HG02852 (cell line): ENCODE measurements around the gene PLA2G4A.

ENCODE experiments used
- ATAC-seq: cut with Tn5 transposase; IDR thresholded peaks from one replicate; pipeline ENCODE4 v1.9.1; 2021; ENCODE audit warnings: mild to moderate bottlenecking, moderate library complexity; ENCODE audit not compliant: unreplicated experiment

PLA2G4A gene

GRCh38 chr1:187013582-187014200 lies 184.9 kb downstream of the PLA2G4A start:
- no peak for ATAC-seq

GRCh38 chr1:187018291-187018690 lies 189.5 kb downstream of the PLA2G4A start:
- no peak for ATAC-seq

DNA sequence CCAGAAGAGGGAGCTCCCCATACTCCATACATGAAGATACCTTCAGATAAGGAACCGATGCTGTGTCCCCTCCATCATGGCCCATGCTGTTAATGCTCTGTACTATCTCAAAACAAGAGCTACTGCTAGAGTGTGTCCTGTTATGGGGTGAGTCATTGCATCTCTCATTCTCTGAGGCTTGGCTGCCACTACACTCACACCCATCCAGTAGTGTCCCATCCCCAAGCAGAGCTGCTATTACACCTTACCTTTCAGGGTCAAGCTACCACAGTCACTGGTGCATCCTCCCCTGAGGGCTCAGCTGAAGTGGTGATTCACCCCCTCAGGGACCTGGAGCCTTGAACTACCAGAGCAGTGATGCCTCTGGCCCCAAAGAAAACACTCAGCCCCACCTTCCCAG lies 198.5 kb downstream of the PLA2G4A start:
- no peak for ATAC-seq

- peak; percentile 74 for ATAC-seq
Measured at GRCh38 chr1:187032316-187032981, 203.7 kb downstream of the PLA2G4A start.

- peak; percentile 29 for ATAC-seq
Measured at GRCh38 chr1:187032982-187033692, 204.4 kb downstream of the PLA2G4A start.

DNA sequence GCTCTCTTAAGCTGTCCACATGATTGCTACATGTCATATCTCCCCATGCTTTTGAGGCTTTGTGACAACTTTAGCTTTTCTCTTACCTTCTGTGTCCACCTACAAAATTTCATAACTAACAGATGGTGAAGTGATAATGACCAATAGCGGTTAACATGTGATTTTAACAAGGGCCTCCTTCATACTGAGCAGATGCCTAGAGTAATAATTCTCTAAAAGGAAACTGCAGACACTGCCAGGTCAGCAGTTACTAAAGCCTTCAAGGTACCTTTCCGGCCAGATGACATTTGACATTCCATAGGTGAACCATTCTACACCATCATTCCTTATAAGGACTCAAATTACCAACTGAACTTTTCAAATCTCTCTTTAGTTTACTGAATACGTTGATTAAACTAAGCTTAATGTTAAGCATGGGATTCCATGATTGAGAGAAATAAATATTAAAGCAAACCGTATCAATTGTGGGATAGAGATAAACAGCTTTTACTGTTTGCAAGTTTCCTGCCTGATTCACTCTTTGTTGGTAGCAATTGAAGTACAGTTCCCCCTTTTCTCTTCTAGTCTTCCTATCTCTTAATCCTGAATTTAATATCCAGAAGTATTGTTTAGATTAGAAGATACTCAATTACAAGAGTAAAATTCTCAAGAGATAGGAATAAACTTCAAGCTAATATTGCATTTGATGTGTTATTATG lies 205.1 kb downstream of the PLA2G4A start:
- ATAC-seq = no peak

DNA sequence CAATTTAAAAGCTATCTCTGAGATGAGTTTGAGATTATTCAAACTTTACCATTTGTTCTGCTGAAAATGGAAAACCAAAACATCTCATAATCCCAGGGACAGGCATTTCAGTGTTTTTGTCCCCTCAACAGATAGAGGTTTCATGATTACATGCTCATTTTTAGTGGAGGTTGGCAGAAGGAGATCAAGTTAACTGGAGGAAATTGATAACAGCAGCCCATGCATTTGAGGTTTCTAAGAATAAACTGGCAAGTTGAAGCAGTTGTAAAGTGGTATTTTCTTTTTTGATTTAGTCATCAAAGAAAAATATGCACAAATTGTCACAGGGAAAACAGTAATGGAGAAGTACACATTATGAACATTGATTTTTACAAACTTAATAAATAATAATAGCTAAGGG lies 205.8 kb downstream of the PLA2G4A start:
- ATAC-seq = no peak

DNA sequence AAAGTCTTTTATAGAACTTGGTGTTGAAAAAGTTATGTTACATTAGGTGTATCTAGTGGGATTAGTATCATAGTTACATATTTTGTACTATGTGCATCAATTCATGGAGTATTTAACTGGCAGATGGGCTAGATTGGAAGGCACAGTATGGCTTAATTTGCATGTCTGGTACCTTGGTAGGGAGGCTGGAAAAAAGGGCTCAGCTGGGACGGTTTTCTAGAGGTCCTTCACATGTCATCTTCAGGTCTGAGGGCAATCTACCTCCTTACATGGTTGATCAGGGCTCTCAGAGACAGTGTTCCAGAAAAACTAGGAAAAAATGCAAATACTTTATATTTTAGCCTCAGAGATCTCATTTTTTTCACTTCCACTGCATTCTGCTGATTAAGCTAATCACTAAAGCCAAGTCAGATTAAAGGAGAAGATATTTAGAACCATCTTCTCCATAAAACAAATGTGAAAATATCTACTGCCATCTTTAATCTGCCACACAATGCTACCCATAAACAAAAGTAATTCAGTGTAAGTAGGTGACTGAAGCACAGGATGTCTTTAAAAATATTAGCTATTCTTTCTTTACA lies 209.3 kb downstream of the PLA2G4A start:
- no peak for ATAC-seq
